B cell (primary cell): ENCODE measurements around the gene ZNF555. TPM values are rescaled to one million over a fixed set of nuclear protein-coding genes. Genes with fewer than 3 reads are reported as not detected.

Experiments
- ATAC-seq: fragments of 200-7000 bp; cut with Tn5 transposase; one replicate; pipeline ENCODE4 v1.10.0; 2021; ENCODE audit warnings: low read depth, mild to moderate bottlenecking, moderate number of reproducible peaks, moderate library complexity
- CTCF ChIA-PET: fragments of 350-600 bp; sonication (Branson Sonifier 250); formaldehyde crosslinking; loops from one replicate; lab custom pipeline; 2021; ENCODE audit warnings: antibody characterized with exemption, inconsistent platforms; lab: Charles Lee
- POLR2A ChIA-PET: fragments of 350-600 bp; sonication (Branson Sonifier 250); formaldehyde crosslinking; loops from one replicate; lab custom pipeline; 2021; ENCODE audit warnings: antibody characterized with exemption; lab: Charles Lee
- DNase-seq: peaks from one replicate; pipeline ENCODE4 v3.0.0; 2013
- H2AFZ ChIP-seq: 2 replicates; pipeline ENCODE4 v1.6.1; 2012; ENCODE audit warnings: mild to moderate bottlenecking, low read depth, low read length; ENCODE audit not compliant: insufficient read depth, poor library complexity, severe bottlenecking
- H3K27ac ChIP-seq, 2 donors: 1 replicate in 1 of 2; 2 replicates in 1 of 2; pipeline ENCODE4 v1.5.1; 2012 to 2013; ENCODE audit warnings: low read length in 2 of 2, mild to moderate bottlenecking in 2 of 2, moderate library complexity in 1 of 2
- H3K27me3 ChIP-seq, 4 experiments: fragments of 200-600 bp in 1 of 4; sonication (generic) in 1 of 4; replicated peaks in 1 of 4; 1 replicate in 2 of 4; 2 replicates in 2 of 4; pipeline versions ENCODE4 v1.6.1 to v1.7.0; 2013 to 2016; ENCODE audit warnings: low read length in 3 of 4, mild to moderate bottlenecking in 2 of 4, mixed read lengths in 1 of 4, moderate library complexity in 1 of 4; ENCODE audit not compliant: insufficient read depth in 4 of 4, control insufficient read depth in 3 of 4; ENCODE audit errors: control extremely low read depth in 1 of 4
- H3K36me3 ChIP-seq, 2 experiments: replicated peaks in 1 of 2; 1 replicate in 1 of 2; 2 replicates in 1 of 2; pipeline versions ENCODE4 v1.6.1 to v1.7.1; 2013; ENCODE audit warnings: low read length in 1 of 2; ENCODE audit not compliant: insufficient read depth in 2 of 2, control insufficient read depth in 1 of 2; ENCODE audit errors: control extremely low read depth in 1 of 2, extremely low read depth in 1 of 2
- H3K4me1 ChIP-seq, 2 donors: fragments of 200-600 bp in 1 of 2; sonication (generic) in 1 of 2; 1 replicate in 1 of 2; 2 replicates in 1 of 2; pipeline versions ENCODE4 v1.5.1 to v1.6.1; 2013 to 2017; ENCODE audit warnings: low read length in 2 of 2; ENCODE audit not compliant: control insufficient read depth in 2 of 2, insufficient read depth in 2 of 2
- H3K4me2 ChIP-seq: replicated peaks from 2 replicates; pipeline ENCODE3; 2012; ENCODE audit warnings: mild to moderate bottlenecking, low read depth, low read length; ENCODE audit not compliant: poor library complexity, severe bottlenecking
- H3K4me3 ChIP-seq, 5 experiments: fragments of 200-600 bp in 1 of 5; sonication (generic) in 1 of 5; 1 replicate in 3 of 5; 2 replicates in 2 of 5; pipeline versions ENCODE4 v1.5.1 to v1.7.0; 2011 to 2016; ENCODE audit warnings: low read length in 4 of 5, mild to moderate bottlenecking in 4 of 5, low read depth in 2 of 5, control low read depth in 1 of 5, moderate library complexity in 1 of 5; ENCODE audit not compliant: insufficient read depth in 1 of 5; ENCODE audit errors: control extremely low read depth in 1 of 5, extremely low read depth in 1 of 5
- H3K79me2 ChIP-seq: fragments of 200-600 bp; sonication (generic); one replicate; pipeline ENCODE4 v1.6.0; 2016; ENCODE audit warnings: low read length; ENCODE audit not compliant: control insufficient read depth, insufficient read depth
- H3K9ac ChIP-seq: fragments of 200-600 bp; sonication (generic); 2 replicates; pipeline ENCODE4 v1.6.1; 2017; ENCODE audit warnings: mild to moderate bottlenecking, low read length, moderate library complexity
- H3K9me3 ChIP-seq, 3 donors: one replicate each; pipeline versions ENCODE4 v1.6.1 to v1.7.1; 2013; ENCODE audit warnings: low read length in 2 of 3; ENCODE audit not compliant: control insufficient read depth in 2 of 3, insufficient read depth in 1 of 3; ENCODE audit errors: control extremely low read depth in 1 of 3
- H4K20me1 ChIP-seq: 2 replicates; pipeline ENCODE4 v1.6.0; 2012; ENCODE audit warnings: mild to moderate bottlenecking, low read length; ENCODE audit not compliant: insufficient read depth, control insufficient read depth, poor library complexity, severe bottlenecking
- H3K27ac Mint-ChIP-seq: one replicate; pipeline ENCODE4 v1.8.0; 2021; ENCODE audit warnings: mixed read lengths
- H3K27me3 Mint-ChIP-seq: one replicate; pipeline ENCODE4 v1.8.0; 2021; ENCODE audit warnings: mixed read lengths
- H3K4me1 Mint-ChIP-seq: one replicate; pipeline ENCODE4 v1.8.0; 2021; ENCODE audit warnings: mixed read lengths
- H3K4me3 Mint-ChIP-seq: one replicate; pipeline ENCODE4 v1.8.0; 2021; ENCODE audit warnings: mixed read lengths
- H3K9me3 Mint-ChIP-seq: one replicate; pipeline ENCODE4 v1.8.0; 2022; ENCODE audit warnings: mixed read lengths; ENCODE audit not compliant: insufficient read depth
- CTCF ChIP-seq: fragments of 200-600 bp; IDR thresholded peaks from one replicate; pipeline ENCODE4 v1.8.0; 2022; ENCODE audit warnings: antibody characterized with exemption, mild to moderate bottlenecking
- EZH2 ChIP-seq: IDR thresholded peaks from 2 replicates; pipeline ENCODE4 v1.6.1; 2012; ENCODE audit warnings: borderline replicate concordance, low read depth, mild to moderate bottlenecking, moderate library complexity, low read length; ENCODE audit not compliant: insufficient read depth, poor library complexity, severe bottlenecking
- WGBS: methylation state at CpG from one replicate; pipeline ENCODE4 v1.1.5; 2013; ENCODE audit warnings: missing lambda C conversion rate; ENCODE audit not compliant: insufficient coverage; 5-methylcytosine and 5-hydroxymethylcytosine counted together
- intact Hi-C: fragments of 100-400 bp; cut with micrococcal nuclease; formaldehyde crosslinking; loops from one replicate; pipeline ENCODE4 v1.10.0; 2022
- polyA plus RNA-seq: library from polyadenylated mRNA; depleted of rRNA; stranded (reverse); fragments of >200 nt; gene quantifications from 2 replicates; pipeline ENCODE4 v1.2.3, GENCODE V29; 2012
- total RNA-seq, 2 donors: library from RNA; stranded (reverse); fragments of 120-200 nt in 1 of 2; gene quantifications; 1 replicate in 1 of 2; 2 replicates in 1 of 2; pipeline versions ENCODE4 v1.2.3 to v1.2.4, GENCODE V29; 2013 to 2022

ZNF555 gene
- total and polyA plus RNA-seq, 2 donors (not counting 1 experiment from before 2014, with no cell fraction given) = 1.8 to 7.4 TPM

DNA sequence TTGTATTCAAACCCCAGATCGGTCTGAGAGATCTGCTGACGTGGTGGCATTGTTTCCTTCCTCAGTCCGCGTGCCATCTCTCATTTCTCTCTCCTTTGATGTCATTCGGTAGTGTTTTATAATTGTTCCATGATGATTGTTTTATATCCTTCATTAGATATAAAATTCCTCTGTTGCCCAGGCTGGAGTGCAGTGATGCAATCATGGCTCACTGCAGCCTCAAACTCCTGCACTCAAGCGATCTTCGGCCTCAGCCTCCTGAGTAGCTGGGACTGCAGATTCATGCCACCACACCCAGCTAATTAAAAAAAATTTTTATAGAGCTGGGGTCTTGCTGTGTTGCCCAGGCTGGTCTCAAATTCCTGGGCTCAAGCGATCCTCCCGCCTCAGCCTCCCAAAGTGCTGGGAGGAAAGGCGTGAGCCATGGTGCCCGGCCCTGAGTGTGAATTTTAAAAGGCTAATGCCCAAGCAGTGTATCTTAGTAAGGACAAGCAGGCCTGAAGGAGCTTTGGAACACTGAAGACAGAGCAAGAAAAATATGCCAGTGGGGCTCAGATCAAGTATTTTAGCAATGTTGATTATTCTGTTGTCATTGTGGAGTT is 64.7 kb downstream of the ZNF555 start:
- H3K27ac ChIP-seq = no peak overlapping the region
- no peaks in the 10 kb centered on the region for H3K27me3 ChIP-seq
- Mint-ChIP-seq H3K4me3 (no peak overlapping the region), H3K9me3 (no peaks in the 10 kb centered on the region), H3K4me1 (peaks cover 17% of the 10 kb centered on the region), H3K27ac (no peak overlapping the region), H3K27me3 (no peaks in the 10 kb centered on the region)
- no peak overlapping the region for H3K4me3 ChIP-seq
- H3K4me2 ChIP-seq = no peak overlapping the region
- H3K79me2 ChIP-seq = peaks cover 66% of the 10 kb centered on the region
- POLR2A ChIA-PET = no interaction called here
- DNase-seq (no peak), ATAC-seq (no peak)
- no peak overlapping the region for H3K9ac ChIP-seq
- H3K9me3 ChIP-seq = no peaks in the 10 kb centered on the region
- intact Hi-C loops = no loop called here
- CTCF ChIA-PET = no interaction called here
- TF ChIP-seq CTCF (no peak), EZH2 (no peak)
- WGBS = 98% methylated on average over 4 of the region's 11 CpGs
- H4K20me1 ChIP-seq = no peaks in the 10 kb centered on the region
- no peak overlapping the region for H2AFZ ChIP-seq
- peaks cover 6 to 11% of the 10 kb centered on the region in 2 donors for H3K4me1 ChIP-seq
- H3K36me3 ChIP-seq = peaks cover 0 to 3% of the 10 kb centered on the region in 2 experiments

DNA sequence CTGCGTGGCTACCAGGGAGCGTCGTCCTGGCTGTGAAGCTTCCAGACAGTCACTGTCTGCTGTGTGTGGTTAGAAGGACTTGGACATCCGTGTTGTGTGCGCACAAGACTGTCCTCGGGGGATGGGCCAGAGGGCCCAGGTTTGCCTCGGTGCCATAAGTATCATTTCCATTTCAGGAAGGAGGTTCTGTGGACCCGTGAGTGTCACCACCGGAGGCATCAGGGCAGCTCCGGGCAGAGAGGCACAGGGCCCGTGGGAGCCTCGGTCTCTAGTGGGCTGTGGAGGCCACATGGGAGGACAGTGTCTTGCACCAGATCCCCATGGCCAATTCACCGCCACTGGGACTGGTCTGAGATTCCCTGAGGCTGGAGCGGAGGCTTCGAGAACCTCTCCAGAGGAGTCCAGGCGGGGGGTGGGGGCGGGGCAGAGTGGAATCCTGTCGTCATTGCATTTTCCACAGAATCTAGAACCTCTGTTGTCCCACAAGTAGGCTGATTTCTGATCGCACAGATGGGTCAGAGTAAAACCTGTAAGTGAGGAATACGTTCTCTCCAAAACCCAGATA is 65.4 kb downstream of the ZNF555 start:
- intact Hi-C loops = no loop called here
- no peaks in the 10 kb centered on the region for H3K9me3 ChIP-seq
- no peaks in the 10 kb centered on the region for H3K27me3 ChIP-seq
- Mint-ChIP-seq H3K4me3 (no peak overlapping the region), H3K27ac (no peak overlapping the region), H3K4me1 (peaks cover 13% of the 10 kb centered on the region), H3K27me3 (no peaks in the 10 kb centered on the region), H3K9me3 (no peaks in the 10 kb centered on the region)
- H3K9ac ChIP-seq = no peak overlapping the region
- WGBS = 96% methylated on average over 17 of the region's 20 CpGs
- no peak for TF ChIP-seq EZH2
- no peak for DNase-seq
- no peak overlapping the region for H3K27ac ChIP-seq
- H3K4me1 ChIP-seq = peaks cover 2 to 5% of the 10 kb centered on the region in 2 donors
- no peak for ATAC-seq
- H3K36me3 ChIP-seq = peaks cover 0 to 3% of the 10 kb centered on the region in 2 experiments
- H2AFZ ChIP-seq = no peak overlapping the region
- POLR2A ChIA-PET = no interaction called here
- CTCF ChIA-PET = no interaction called here
- peaks cover 67% of the 10 kb centered on the region for H3K79me2 ChIP-seq
- H4K20me1 ChIP-seq = no peaks in the 10 kb centered on the region
- no peak overlapping the region for H3K4me2 ChIP-seq
- H3K4me3 ChIP-seq = no peak overlapping the region

Other genes with a start within 250 kb of the ZNF555 start
- 153 and 160 TPM in 2 replicates for gene GNG7, start 138.8 kb upstream of the ZNF555 start, total RNA-seq
- gene GNG7, start 138.8 kb upstream of the ZNF555 start, polyA plus RNA-seq = 59.4 and 76.3 TPM in 2 replicates
- 22.0 and 23.7 TPM in 2 replicates for gene DIRAS1, start 120.1 kb upstream of the ZNF555 start, total RNA-seq
- 5.2 and 9.5 TPM in 2 replicates for gene DIRAS1, start 120.1 kb upstream of the ZNF555 start, polyA plus RNA-seq
- 32.8 and 36.4 TPM in 2 replicates for gene SLC39A3, start 101.5 kb upstream of the ZNF555 start, total RNA-seq
- gene SLC39A3, start 101.5 kb upstream of the ZNF555 start, polyA plus RNA-seq = 24.9 and 37.6 TPM in 2 replicates
- gene SGTA, start 58.2 kb upstream of the ZNF555 start, total RNA-seq = 36.6 and 39.8 TPM in 2 replicates
- gene SGTA, start 58.2 kb upstream of the ZNF555 start, polyA plus RNA-seq = 36.8 and 42.0 TPM in 2 replicates
- gene THOP1, start 56.0 kb upstream of the ZNF555 start, total RNA-seq = 56.4 and 59.0 TPM in 2 replicates
- gene THOP1, start 56.0 kb upstream of the ZNF555 start, polyA plus RNA-seq = 54.3 and 80.3 TPM in 2 replicates
- 5.9 TPM in 2 replicates for gene ZNF554, start 21.6 kb upstream of the ZNF555 start, total RNA-seq
- 2.8 and 2.9 TPM in 2 replicates for gene ZNF554, start 21.6 kb upstream of the ZNF555 start, polyA plus RNA-seq
- gene ZNF556, start 25.9 kb downstream of the ZNF555 start, total RNA-seq = not detected in 2 replicates
- 0.13 and 0.17 TPM in 2 replicates for gene ZNF556, start 25.9 kb downstream of the ZNF555 start, polyA plus RNA-seq
- 3.4 and 3.8 TPM in 2 replicates for gene ZNF57, start 59.5 kb downstream of the ZNF555 start, total RNA-seq
- 0.69 and 1.4 TPM in 2 replicates for gene ZNF57, start 59.5 kb downstream of the ZNF555 start, polyA plus RNA-seq
- gene ZNF77, start 103.5 kb downstream of the ZNF555 start, total RNA-seq = 6.4 and 8.5 TPM in 2 replicates
- gene ZNF77, start 103.5 kb downstream of the ZNF555 start, polyA plus RNA-seq = 3.1 and 4.0 TPM in 2 replicates
- gene TLE6, start 136.1 kb downstream of the ZNF555 start, total RNA-seq = 0.61 and 1.5 TPM in 2 replicates
- gene TLE6, start 136.1 kb downstream of the ZNF555 start, polyA plus RNA-seq = 3.0 and 6.4 TPM in 2 replicates
- 5.3 and 5.7 TPM in 2 replicates for gene TLE2, start 187.8 kb downstream of the ZNF555 start, total RNA-seq
- 3.0 and 7.3 TPM in 2 replicates for gene TLE2, start 187.8 kb downstream of the ZNF555 start, polyA plus RNA-seq
- gene TLE5, start 221.0 kb downstream of the ZNF555 start, total RNA-seq = 665 and 697 TPM in 2 replicates
- gene TLE5, start 221.0 kb downstream of the ZNF555 start, polyA plus RNA-seq = 1,114 and 1,132 TPM in 2 replicates